Neural cell (in vitro differentiated cells): ENCODE measurements around the gene MFAP2.

ENCODE experiments used
- EP300 ChIP-seq: fragments of 450-650 bp; conservative IDR thresholded peaks from 2 replicates; pipeline ENCODE4 v1.6.1; 2014; ENCODE audit warnings: antibody characterized with exemption, mild to moderate bottlenecking, moderate library complexity; ENCODE audit not compliant: poor library complexity, severe bottlenecking
- EZH2 ChIP-seq: fragments of 200-600, 300-800 bp; shearing (Covaris generic), sonication (generic); IDR thresholded peaks from 2 replicates; pipeline ENCODE4 v1.6.1; 2014; ENCODE audit warnings: antibody characterized with exemption, low read length, borderline replicate concordance, mild to moderate bottlenecking; ENCODE audit not compliant: insufficient read depth, poor library complexity, severe bottlenecking
- POLR2AphosphoS5 ChIP-seq: IDR thresholded peaks from 2 replicates; pipeline ENCODE4 v1.6.1; 2012
- RAD21 ChIP-seq: fragments of 450-650 bp; conservative IDR thresholded peaks from 2 replicates; pipeline ENCODE4 v1.6.1; 2014; ENCODE audit warnings: antibody characterized with exemption, mild to moderate bottlenecking, moderate library complexity
- SMC3 ChIP-seq: fragments of 450-650 bp; conservative IDR thresholded peaks from 2 replicates; pipeline ENCODE4 v1.6.1; 2014; ENCODE audit warnings: antibody characterized with exemption, mild to moderate bottlenecking, moderate library complexity; ENCODE audit not compliant: poor library complexity
- TF ChIP-seq, protein P1 (sequence below): fragments of 450-650 bp; IDR thresholded peaks from 2 replicates; pipeline ENCODE4 v1.5.1; 2014; ENCODE audit warnings: antibody characterized with exemption, mild to moderate bottlenecking, moderate library complexity; ENCODE audit not compliant: poor library complexity, severe bottlenecking

DNA sequence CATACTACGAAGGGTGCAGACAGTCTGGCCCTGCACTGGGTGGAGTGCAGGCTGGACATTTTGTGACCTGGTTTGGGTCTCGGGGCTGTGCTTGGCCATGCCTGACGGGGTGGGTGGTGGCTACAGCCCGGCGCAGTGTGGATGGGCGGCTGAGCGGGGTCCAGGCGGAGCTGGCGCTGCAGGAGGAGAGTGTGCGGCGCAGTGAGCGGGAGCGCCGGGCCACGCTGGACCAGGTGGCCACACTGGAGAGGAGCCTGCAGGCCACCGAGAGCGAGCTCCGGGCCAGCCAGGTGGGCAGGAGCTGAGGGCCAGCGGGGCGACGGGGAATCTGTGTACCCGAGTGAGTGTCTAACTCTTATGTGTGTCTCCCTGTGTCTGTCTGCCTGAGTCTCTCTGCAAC lies 14.1 kb downstream of the MFAP2 start:
- TF ChIP-seq POLR2AphosphoS5 (no peak), EP300 (no peak), SMC3 (no peak), RAD21 (no peak), EZH2 (no peak)
- TF ChIP-seq, protein P1, sequence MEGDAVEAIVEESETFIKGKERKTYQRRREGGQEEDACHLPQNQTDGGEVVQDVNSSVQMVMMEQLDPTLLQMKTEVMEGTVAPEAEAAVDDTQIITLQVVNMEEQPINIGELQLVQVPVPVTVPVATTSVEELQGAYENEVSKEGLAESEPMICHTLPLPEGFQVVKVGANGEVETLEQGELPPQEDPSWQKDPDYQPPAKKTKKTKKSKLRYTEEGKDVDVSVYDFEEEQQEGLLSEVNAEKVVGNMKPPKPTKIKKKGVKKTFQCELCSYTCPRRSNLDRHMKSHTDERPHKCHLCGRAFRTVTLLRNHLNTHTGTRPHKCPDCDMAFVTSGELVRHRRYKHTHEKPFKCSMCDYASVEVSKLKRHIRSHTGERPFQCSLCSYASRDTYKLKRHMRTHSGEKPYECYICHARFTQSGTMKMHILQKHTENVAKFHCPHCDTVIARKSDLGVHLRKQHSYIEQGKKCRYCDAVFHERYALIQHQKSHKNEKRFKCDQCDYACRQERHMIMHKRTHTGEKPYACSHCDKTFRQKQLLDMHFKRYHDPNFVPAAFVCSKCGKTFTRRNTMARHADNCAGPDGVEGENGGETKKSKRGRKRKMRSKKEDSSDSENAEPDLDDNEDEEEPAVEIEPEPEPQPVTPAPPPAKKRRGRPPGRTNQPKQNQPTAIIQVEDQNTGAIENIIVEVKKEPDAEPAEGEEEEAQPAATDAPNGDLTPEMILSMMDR, result no peak
